Uterus (tissue), 4 donors: Measurements from ENCODE around the gene MEF2A. TPM values are rescaled to one million over a fixed set of nuclear protein-coding genes. Genes with fewer than 3 reads are reported as not detected.

Experiments used
- DNase-seq, 2 donors: peaks; one replicate each; pipeline ENCODE4 v3.0.0-alpha.2; 2019 to 2020
- H3K27ac ChIP-seq, 2 donors: fragments of 200-600 bp; sonication (generic); 1 replicate in 1 of 2; 2 replicates in 1 of 2; pipeline ENCODE4 v1.5.1; 2016 to 2018
- H3K27me3 ChIP-seq, 2 donors: fragments of 200-600 bp; sonication (generic); one replicate each; pipeline ENCODE4 v1.5.1; 2018 to 2019; ENCODE audit warnings: control low read depth in 1 of 2
- H3K36me3 ChIP-seq, 2 donors: fragments of 200-600 bp; sonication (generic); one replicate each; pipeline ENCODE4 v1.5.1; 2019; ENCODE audit warnings: control low read depth in 1 of 2
- H3K4me1 ChIP-seq, 2 donors: fragments of 200-600 bp; sonication (generic); one replicate each; pipeline ENCODE4 v1.5.1; 2018 to 2019; ENCODE audit warnings: control low read depth in 1 of 2
- H3K4me3 ChIP-seq, 2 donors: fragments of 200-600 bp; sonication (generic); 1 replicate in 1 of 2; 2 replicates in 1 of 2; pipeline ENCODE4 v1.5.1; 2018 to 2019; ENCODE audit warnings: mild to moderate bottlenecking in 1 of 2
- H3K9me3 ChIP-seq, 2 donors: fragments of 200-600 bp; sonication (generic); one replicate each; pipeline ENCODE4 v1.5.1; 2019; ENCODE audit warnings: control low read depth in 1 of 2
- POLR2A ChIP-seq, 2 donors: fragments of 450-650 bp; IDR thresholded peaks; one replicate each; pipeline ENCODE4 v1.6.1; 2016; ENCODE audit warnings: antibody characterized with exemption in 2 of 2, mild to moderate bottlenecking in 1 of 2, moderate library complexity in 1 of 2
- intact Hi-C: fragments of 100-400 bp; cut with DNase I; formaldehyde crosslinking; loops from one replicate; pipeline ENCODE4 v1.15.1; 2023; ENCODE audit warnings: low total_unique reads
- total RNA-seq, 4 donors: library from RNA; depleted of rRNA in 3 of 4; stranded (reverse); fragments of >200 nt in 3 of 4; gene quantifications; one replicate each; pipeline versions ENCODE4 v1.1.0 to v1.2.4, GENCODE V29; 2014 to 2023
- TF ChIP-seq, protein P1 (sequence below), 4 experiments: fragments of 200-600 bp in 2 of 4; fragments of 450-650 bp in 2 of 4; sonication (generic) in 2 of 4; IDR thresholded peaks; one replicate each; pipeline ENCODE4 v1.5.1; 2016 to 2019; ENCODE audit warnings: antibody characterized with exemption in 4 of 4, mild to moderate bottlenecking in 2 of 4, moderate library complexity in 1 of 4
- donor health status: DM: yes; HTN: yes; CAD: no.

The MEF2A gene
- total RNA-seq, 4 donors from 2014 or later = 78.6 to 138 (median 105) TPM

GRCh38 chr15:99545605-99546004 lies 20.2 kb upstream of the MEF2A start:
- intact Hi-C loops = no loop called here
- DNase-seq = no peak
- no peaks in the 10 kb centered on the region for H3K27me3 ChIP-seq
- no peaks in the 10 kb centered on the region for H3K9me3 ChIP-seq
- H3K36me3 ChIP-seq = no peaks in the 10 kb centered on the region
- no peaks in the 10 kb centered on the region for H3K4me1 ChIP-seq
- TF ChIP-seq POLR2A (IDR thresholded peaks at IDR 0.05) = no peak
- TF ChIP-seq, protein P1, sequence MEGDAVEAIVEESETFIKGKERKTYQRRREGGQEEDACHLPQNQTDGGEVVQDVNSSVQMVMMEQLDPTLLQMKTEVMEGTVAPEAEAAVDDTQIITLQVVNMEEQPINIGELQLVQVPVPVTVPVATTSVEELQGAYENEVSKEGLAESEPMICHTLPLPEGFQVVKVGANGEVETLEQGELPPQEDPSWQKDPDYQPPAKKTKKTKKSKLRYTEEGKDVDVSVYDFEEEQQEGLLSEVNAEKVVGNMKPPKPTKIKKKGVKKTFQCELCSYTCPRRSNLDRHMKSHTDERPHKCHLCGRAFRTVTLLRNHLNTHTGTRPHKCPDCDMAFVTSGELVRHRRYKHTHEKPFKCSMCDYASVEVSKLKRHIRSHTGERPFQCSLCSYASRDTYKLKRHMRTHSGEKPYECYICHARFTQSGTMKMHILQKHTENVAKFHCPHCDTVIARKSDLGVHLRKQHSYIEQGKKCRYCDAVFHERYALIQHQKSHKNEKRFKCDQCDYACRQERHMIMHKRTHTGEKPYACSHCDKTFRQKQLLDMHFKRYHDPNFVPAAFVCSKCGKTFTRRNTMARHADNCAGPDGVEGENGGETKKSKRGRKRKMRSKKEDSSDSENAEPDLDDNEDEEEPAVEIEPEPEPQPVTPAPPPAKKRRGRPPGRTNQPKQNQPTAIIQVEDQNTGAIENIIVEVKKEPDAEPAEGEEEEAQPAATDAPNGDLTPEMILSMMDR (IDR thresholded peaks at IDR 0.05) = no peak
- no peak overlapping the region for H3K4me3 ChIP-seq
- no peak overlapping the region for H3K27ac ChIP-seq

DNA sequence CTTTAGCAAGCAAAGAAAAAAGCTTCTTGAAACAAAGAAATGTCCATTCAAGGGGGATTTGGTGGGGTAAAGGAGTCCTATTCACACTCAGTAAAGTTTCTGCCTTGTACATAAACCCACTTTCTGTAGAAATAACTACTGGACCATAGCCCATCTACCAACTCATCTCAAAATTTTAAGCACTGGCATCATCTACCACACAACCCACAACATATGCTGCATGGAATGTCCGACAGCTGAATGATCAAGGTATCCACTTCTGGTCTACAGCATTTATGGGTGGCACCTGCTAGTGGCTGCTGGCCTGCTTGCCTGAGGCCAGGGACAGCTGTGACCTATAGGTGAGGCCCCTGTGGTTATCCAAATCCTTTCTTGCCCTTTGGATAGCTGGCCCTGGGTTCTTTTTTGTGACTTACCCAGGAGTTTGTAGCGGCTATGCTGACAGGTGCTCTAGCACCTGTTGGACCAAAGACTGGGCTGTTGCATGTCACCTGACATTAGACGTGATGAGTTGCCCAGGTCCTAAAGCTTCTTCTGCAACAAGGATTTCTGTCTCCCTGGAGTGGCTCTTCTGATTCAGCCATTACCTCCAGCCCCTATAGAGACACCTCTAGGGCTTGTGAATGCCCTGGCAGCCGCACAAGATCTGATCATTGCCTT lies 19.2 kb upstream of the MEF2A start:
- no peaks in the 10 kb centered on the region for H3K9me3 ChIP-seq
- H3K27ac ChIP-seq = no peak overlapping the region
- no peaks in the 10 kb centered on the region for H3K4me1 ChIP-seq
- H3K36me3 ChIP-seq = no peaks in the 10 kb centered on the region
- no peaks in the 10 kb centered on the region for H3K27me3 ChIP-seq
- intact Hi-C loops = no loop called here
- TF ChIP-seq, protein P1 (IDR thresholded peaks at IDR 0.05) = no peak
- no peak for TF ChIP-seq POLR2A (IDR thresholded peaks at IDR 0.05)
- no peak overlapping the region for H3K4me3 ChIP-seq
- DNase-seq = no peak

DNA sequence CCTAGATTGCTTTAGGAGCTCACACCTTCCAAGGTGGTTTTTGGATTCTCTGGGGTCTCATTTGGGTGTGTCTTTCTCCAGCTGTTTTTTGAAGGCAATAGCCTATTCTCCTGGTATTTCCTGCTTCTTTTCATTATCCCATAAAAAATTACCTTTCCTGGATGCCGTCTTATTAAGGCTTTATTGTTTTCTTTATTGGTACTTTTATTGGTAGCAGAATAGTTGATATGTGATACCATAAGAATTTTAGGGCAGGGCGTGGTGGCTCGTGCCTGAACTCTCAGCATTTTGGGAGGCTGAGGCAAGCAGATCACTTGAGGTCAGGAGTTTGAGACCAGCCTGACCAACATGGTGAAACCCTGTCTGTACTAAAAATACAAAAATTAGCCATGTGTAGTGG lies 18.3 kb upstream of the MEF2A start:
- TF ChIP-seq, protein P1 (IDR thresholded peaks at IDR 0.05) = no peak
- no peak for TF ChIP-seq POLR2A (IDR thresholded peaks at IDR 0.05)
- H3K27me3 ChIP-seq = no peaks in the 10 kb centered on the region
- intact Hi-C loops = no loop called here
- no peak overlapping the region for H3K4me3 ChIP-seq
- H3K27ac ChIP-seq = no peak overlapping the region
- H3K36me3 ChIP-seq = no peaks in the 10 kb centered on the region
- no peaks in the 10 kb centered on the region for H3K9me3 ChIP-seq
- no peaks in the 10 kb centered on the region for H3K4me1 ChIP-seq
- no peak for DNase-seq

DNA sequence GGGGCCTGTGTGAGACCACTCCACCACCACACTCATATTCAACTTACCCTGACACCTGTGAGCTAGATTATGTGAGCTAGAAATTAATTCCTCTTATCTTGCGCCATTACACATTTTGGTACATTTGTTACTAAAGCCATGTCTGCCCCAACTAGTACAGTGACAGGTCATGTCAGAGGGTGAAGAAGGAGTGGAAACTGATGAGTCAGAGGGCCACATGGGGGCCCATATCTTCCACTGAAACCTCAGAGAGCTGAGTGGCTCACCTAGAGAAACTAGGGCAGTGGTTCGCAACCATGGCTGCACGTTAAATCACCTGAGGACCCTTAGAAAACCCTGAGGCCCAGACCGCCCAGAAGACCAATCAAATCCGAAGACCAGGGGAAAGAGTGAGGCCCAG lies 15.7 kb upstream of the MEF2A start:
- H3K4me1 ChIP-seq = no peaks in the 10 kb centered on the region
- no peak overlapping the region for H3K27ac ChIP-seq
- H3K36me3 ChIP-seq = no peaks in the 10 kb centered on the region
- no peaks in the 10 kb centered on the region for H3K9me3 ChIP-seq
- TF ChIP-seq POLR2A (IDR thresholded peaks at IDR 0.05) = no peak
- TF ChIP-seq, protein P1 (IDR thresholded peaks at IDR 0.05) = no peak
- intact Hi-C loops = no loop called here
- no peak overlapping the region for H3K4me3 ChIP-seq
- no peak for DNase-seq
- H3K27me3 ChIP-seq = no peaks in the 10 kb centered on the region

- Histone ChIP-seq H3K4me1 (no peaks in the 10 kb centered on the region), H3K36me3 (no peaks in the 10 kb centered on the region), H3K27me3 (no peaks in the 10 kb centered on the region), H3K9me3 (no peaks in the 10 kb centered on the region), H3K27ac (no peak overlapping the region), H3K4me3 (no peak overlapping the region)
- intact Hi-C loops = no loop called here
- DNase-seq = no peak
- TF ChIP-seq POLR2A (IDR thresholded peaks at IDR 0.05) = no peak
- TF ChIP-seq, protein P1 (IDR thresholded peaks at IDR 0.05) = no peak
Measured at GRCh38 chr15:99552111-99552510, 13.7 kb upstream of the MEF2A start.
